Measurements from ENCODE around the gene RNASE2.
A peak's percentile ranks its signal among the peaks of the same experiment; 100 is the strongest.
"Not testable (repeated sequence)": the region's sequence is repeated elsewhere in the genome, so short reads cannot be mapped to it uniquely, and the experiment has no call there.

Gene RNASE2

GRCh38 chr14:20956376-20956976 lies 1.2 kb downstream of the RNASE2 start:
- no peak for TF ChIP-seq EZH2 (IDR thresholded peaks at IDR 0.05; ENCODE audit: borderline replicate concordance, low read depth, low read length, severe bottlenecking)
- TF ChIP-seq, protein P1, sequence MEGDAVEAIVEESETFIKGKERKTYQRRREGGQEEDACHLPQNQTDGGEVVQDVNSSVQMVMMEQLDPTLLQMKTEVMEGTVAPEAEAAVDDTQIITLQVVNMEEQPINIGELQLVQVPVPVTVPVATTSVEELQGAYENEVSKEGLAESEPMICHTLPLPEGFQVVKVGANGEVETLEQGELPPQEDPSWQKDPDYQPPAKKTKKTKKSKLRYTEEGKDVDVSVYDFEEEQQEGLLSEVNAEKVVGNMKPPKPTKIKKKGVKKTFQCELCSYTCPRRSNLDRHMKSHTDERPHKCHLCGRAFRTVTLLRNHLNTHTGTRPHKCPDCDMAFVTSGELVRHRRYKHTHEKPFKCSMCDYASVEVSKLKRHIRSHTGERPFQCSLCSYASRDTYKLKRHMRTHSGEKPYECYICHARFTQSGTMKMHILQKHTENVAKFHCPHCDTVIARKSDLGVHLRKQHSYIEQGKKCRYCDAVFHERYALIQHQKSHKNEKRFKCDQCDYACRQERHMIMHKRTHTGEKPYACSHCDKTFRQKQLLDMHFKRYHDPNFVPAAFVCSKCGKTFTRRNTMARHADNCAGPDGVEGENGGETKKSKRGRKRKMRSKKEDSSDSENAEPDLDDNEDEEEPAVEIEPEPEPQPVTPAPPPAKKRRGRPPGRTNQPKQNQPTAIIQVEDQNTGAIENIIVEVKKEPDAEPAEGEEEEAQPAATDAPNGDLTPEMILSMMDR (IDR thresholded peaks at IDR 0.05; ENCODE audit: borderline replicate concordance, extremely low read depth, low read length, poor library complexity, severe bottlenecking): no peak
- no peak overlapping the region for H3K4me3 ChIP-seq (ENCODE audit: low read depth in 1 of 2, low read length in 2 of 2)
- peaks cover 8% of the 10 kb centered on the region for H3K4me1 ChIP-seq (ENCODE audit: insufficient read depth, low read length)
- no peak for DNase-seq
- peak; percentile 68 for ATAC-seq (ENCODE audit: insufficient read depth, low read depth)
- no peak overlapping the region for H3K27ac ChIP-seq (ENCODE audit: low read length)
- no peaks in the 10 kb centered on the region for H3K36me3 ChIP-seq (ENCODE audit: insufficient read depth, low read length)
- H3K9ac ChIP-seq (ENCODE audit: low read depth, low read length): no peak overlapping the region
- no peak overlapping the region for H3K4me2 ChIP-seq (ENCODE audit: insufficient read depth, low read length)
- H4K20me1 ChIP-seq (ENCODE audit: insufficient read depth, low read length): no peaks in the 10 kb centered on the region
- H2AFZ ChIP-seq (ENCODE audit: low read depth, low read length): no peak overlapping the region
- H3K79me2 ChIP-seq (ENCODE audit: insufficient read depth, low read length): no peaks in the 10 kb centered on the region
- H3K27me3 ChIP-seq (ENCODE audit: insufficient read depth, low read length, poor library complexity): no peaks in the 10 kb centered on the region
- no peaks in the 10 kb centered on the region for H3K9me3 ChIP-seq (ENCODE audit: insufficient read depth, low read length, severe bottlenecking)

DNA sequence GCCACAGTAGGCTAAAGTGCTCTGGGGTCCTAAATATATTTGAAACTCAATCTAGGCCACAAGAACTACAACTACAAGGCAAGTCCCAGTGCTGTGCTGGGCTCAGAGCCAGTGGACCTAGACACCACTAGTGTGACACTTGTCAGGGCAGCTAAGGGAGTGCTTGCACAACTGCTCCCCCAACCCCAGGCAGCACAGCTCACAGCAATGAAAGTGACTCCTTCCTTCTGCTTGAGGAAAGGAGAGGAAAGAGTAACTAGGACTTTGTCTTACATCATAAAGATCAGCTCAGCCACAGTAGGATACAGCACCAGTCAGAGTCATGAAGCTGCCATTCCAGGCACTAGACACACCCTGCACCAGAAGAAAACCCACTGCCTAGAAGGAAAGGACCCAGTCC lies 3.7 kb downstream of the RNASE2 start:
- not testable (repeated sequence) for DNase-seq; H3K79me2 ChIP-seq (ENCODE audit: insufficient read depth, low read length); H4K20me1 ChIP-seq (ENCODE audit: insufficient read depth, low read length); H3K4me2 ChIP-seq (ENCODE audit: insufficient read depth, low read length); H3K4me3 ChIP-seq (ENCODE audit: low read depth in 1 of 2, low read length in 2 of 2); H3K27me3 ChIP-seq (ENCODE audit: insufficient read depth, low read length, poor library complexity); H3K9ac ChIP-seq (ENCODE audit: low read depth, low read length); H2AFZ ChIP-seq (ENCODE audit: low read depth, low read length); H3K27ac ChIP-seq (ENCODE audit: low read length); ATAC-seq (ENCODE audit: insufficient read depth, low read depth); H3K36me3 ChIP-seq (ENCODE audit: insufficient read depth, low read length); H3K9me3 ChIP-seq (ENCODE audit: insufficient read depth, low read length, severe bottlenecking)
- H3K4me1 ChIP-seq (ENCODE audit: insufficient read depth, low read length): peaks cover 12% of the 10 kb centered on the region

DNA sequence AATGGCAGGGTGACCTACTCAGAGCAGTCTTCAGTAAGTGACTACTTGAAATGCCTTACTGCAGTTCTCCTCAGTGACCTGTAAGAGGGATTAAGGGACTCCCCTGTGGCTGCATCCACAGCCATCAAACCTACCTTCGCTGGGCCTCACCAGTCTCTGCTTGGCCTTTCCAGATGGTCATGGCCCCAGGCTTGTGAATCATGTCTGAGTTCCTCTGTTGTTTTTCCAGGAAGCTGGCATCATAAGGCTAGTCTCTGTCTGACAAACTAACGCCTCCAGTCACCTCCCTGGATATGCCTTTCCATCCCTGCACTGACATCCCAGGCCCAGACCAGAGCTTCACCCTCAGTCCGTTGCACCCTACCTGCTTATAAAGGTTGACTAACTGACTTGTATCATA lies 14.0 kb downstream of the RNASE2 start:
- H3K27me3 ChIP-seq (ENCODE audit: insufficient read depth, low read length, poor library complexity): peaks cover 30% of the 10 kb centered on the region

GRCh38 chr14:20970647-20970982 lies 15.3 kb downstream of the RNASE2 start:
- Histone ChIP-seq H3K4me2 (ENCODE audit: insufficient read depth, low read length) (peak overlapping the region; percentile 92), H3K9ac (ENCODE audit: low read depth, low read length) (peak overlapping the region; percentile 62), H4K20me1 (ENCODE audit: insufficient read depth, low read length) (no peaks in the 10 kb centered on the region), H3K79me2 (ENCODE audit: insufficient read depth, low read length) (no peaks in the 10 kb centered on the region), H3K9me3 (ENCODE audit: insufficient read depth, low read length, severe bottlenecking) (no peaks in the 10 kb centered on the region), H3K27ac (ENCODE audit: low read length) (no peak overlapping the region), H3K4me1 (ENCODE audit: insufficient read depth, low read length) (peaks cover 17% of the 10 kb centered on the region), H3K36me3 (ENCODE audit: insufficient read depth, low read length) (no peaks in the 10 kb centered on the region), H2AFZ (ENCODE audit: low read depth, low read length) (peak overlapping the region; percentile 87), H3K4me3 (ENCODE audit: low read depth in 1 of 2, low read length in 2 of 2) (peak overlapping the region; percentile 24 to 72; a peak in 3 of 4 replicates), H3K27me3 (ENCODE audit: insufficient read depth, low read length, poor library complexity) (peaks cover 30% of the 10 kb centered on the region)
- peak; percentile 8; the same call in 2 of the 3 replicates for ATAC-seq (ENCODE audit: insufficient read depth, low read depth)
- TF ChIP-seq, protein P1 (IDR thresholded peaks at IDR 0.05; ENCODE audit: borderline replicate concordance, extremely low read depth, low read length, poor library complexity, severe bottlenecking): no peak
- no peak for TF ChIP-seq EZH2 (IDR thresholded peaks at IDR 0.05; ENCODE audit: borderline replicate concordance, low read depth, low read length, severe bottlenecking)
- DNase-seq: no peak

More for the DNA sequence above, 14.0 kb downstream of the RNASE2 start:
- no peak overlapping the region for H3K4me2 ChIP-seq (ENCODE audit: insufficient read depth, low read length)
- H3K27ac ChIP-seq (ENCODE audit: low read length): no peak overlapping the region
- TF ChIP-seq, protein P1 (IDR thresholded peaks at IDR 0.05; ENCODE audit: borderline replicate concordance, extremely low read depth, low read length, poor library complexity, severe bottlenecking): no peak
- TF ChIP-seq EZH2 (IDR thresholded peaks at IDR 0.05; ENCODE audit: borderline replicate concordance, low read depth, low read length, severe bottlenecking): no peak
- no peak overlapping the region for H3K4me3 ChIP-seq (ENCODE audit: low read depth in 1 of 2, low read length in 2 of 2)
- DNase-seq (no peak), ATAC-seq (ENCODE audit: insufficient read depth, low read depth) (no peak)
- no peaks in the 10 kb centered on the region for H3K9me3 ChIP-seq (ENCODE audit: insufficient read depth, low read length, severe bottlenecking)
- H4K20me1 ChIP-seq (ENCODE audit: insufficient read depth, low read length): no peaks in the 10 kb centered on the region
- no peaks in the 10 kb centered on the region for H3K79me2 ChIP-seq (ENCODE audit: insufficient read depth, low read length)
- H3K9ac ChIP-seq (ENCODE audit: low read depth, low read length): no peak overlapping the region
- no peaks in the 10 kb centered on the region for H3K36me3 ChIP-seq (ENCODE audit: insufficient read depth, low read length)
- H2AFZ ChIP-seq (ENCODE audit: low read depth, low read length): no peak overlapping the region
- peaks cover 17% of the 10 kb centered on the region for H3K4me1 ChIP-seq (ENCODE audit: insufficient read depth, low read length)
